Stomach (tissue), 9 donors: Measurements from ENCODE around the gene SLC25A28. TPM values are rescaled to one million over a fixed set of nuclear protein-coding genes. Genes with fewer than 3 reads are reported as not detected.

Source experiments
- DNase-seq, 2 donors: peaks; one replicate each; pipeline versions ENCODE4 v3.0.0 to v3.0.0-alpha.2; 2013 to 2019
- H3K27ac ChIP-seq, 5 donors: fragments of 200-600 bp in 4 of 5; sonication (generic) in 4 of 5; one replicate each; pipeline ENCODE4 v1.5.1; 2013 to 2019; ENCODE audit warnings: mild to moderate bottlenecking in 1 of 5, moderate library complexity in 1 of 5
- H3K27me3 ChIP-seq, 3 donors: fragments of 200-600 bp; sonication (generic); one replicate each; pipeline ENCODE4 v1.5.1; 2017 to 2019; ENCODE audit warnings: mixed run types in 1 of 3
- H3K36me3 ChIP-seq, 4 donors: fragments of 200-600 bp; sonication (generic); 1 replicate in 3 of 4; 2 replicates in 1 of 4; pipeline ENCODE4 v1.5.1; 2016 to 2019
- H3K4me1 ChIP-seq, 4 donors: fragments of 200-600 bp; sonication (generic); one replicate each; pipeline ENCODE4 v1.5.1; 2016 to 2019
- H3K4me3 ChIP-seq, 4 donors: fragments of 200-600 bp; sonication (generic) in 3 of 4; one replicate each; pipeline ENCODE4 v1.5.1; 2016 to 2019; ENCODE audit warnings: mild to moderate bottlenecking in 1 of 4
- H3K9me3 ChIP-seq, 4 donors: fragments of 200-600 bp; sonication (generic); one replicate each; pipeline ENCODE4 v1.5.1; 2016 to 2019
- EP300 ChIP-seq: sonication (generic); formaldehyde crosslinking; IDR thresholded peaks from one replicate; pipeline ENCODE4 v1.6.1; 2017; ENCODE audit warnings: antibody characterized with exemption
- POLR2A ChIP-seq, 4 donors: fragments of 450-650 bp; IDR thresholded peaks; one replicate each; pipeline ENCODE4 v1.6.1; 2016; ENCODE audit warnings: antibody characterized with exemption in 4 of 4, control low read depth in 2 of 4, mild to moderate bottlenecking in 1 of 4, moderate library complexity in 1 of 4
- POLR2AphosphoS5 ChIP-seq, 3 donors: sonication (generic); formaldehyde crosslinking; IDR thresholded peaks; one replicate each; pipeline ENCODE4 v1.6.1; 2016; ENCODE audit warnings: antibody characterized with exemption in 3 of 3
- WGBS, 5 donors: extraction: QIAGEN DNeasy Blood & Tissue Kit in 3 of 5; methylation state at CpG; one replicate each; pipeline versions ENCODE4 v1.1.5 to v1.1.7; 2013 to 2018; 5-methylcytosine and 5-hydroxymethylcytosine counted together
- intact Hi-C: fragments of 100-400 bp; cut with DNase I; formaldehyde crosslinking; loops from one replicate; pipeline ENCODE4 v1.15.1; 2023; ENCODE audit warnings: low total_unique reads
- polyA plus RNA-seq, 3 donors: library from polyadenylated mRNA; stranded (reverse); fragments of 200-250 nt; gene quantifications; one replicate each; pipeline ENCODE4 v1.2.3, GENCODE V29; 2013
- small RNA-seq, 4 donors: library from RNA; depleted of rRNA; stranded (forward); fragments of <200 nt; gene quantifications; one replicate each; pipeline ENCODE3, GENCODE V24; 2016
- total RNA-seq, 5 donors: library from RNA; depleted of rRNA; stranded (reverse); fragments of >200 nt; gene quantifications; one replicate each; pipeline versions ENCODE4 v1.1.0 to v1.2.3, GENCODE V29; 2014 to 2016
- TF ChIP-seq, protein P1 (sequence below), 7 experiments: fragments of 450-650 bp in 4 of 7; fragments of 200-600 bp in 3 of 7; sonication (generic) in 3 of 7; IDR thresholded peaks; one replicate each; pipeline ENCODE4 v1.5.1; 2016 to 2019; ENCODE audit warnings: antibody characterized with exemption in 7 of 7, control low read depth in 2 of 7, mild to moderate bottlenecking in 1 of 7
- donor health status: healthy with polysubstance abuse.
- donor health status: Bipolar disorder and iron deficiency.
- donor health status: healthy.

The SLC25A28 gene
- total and polyA plus RNA-seq, 8 donors = 7.5 to 225 (median 53.9) TPM

DNA sequence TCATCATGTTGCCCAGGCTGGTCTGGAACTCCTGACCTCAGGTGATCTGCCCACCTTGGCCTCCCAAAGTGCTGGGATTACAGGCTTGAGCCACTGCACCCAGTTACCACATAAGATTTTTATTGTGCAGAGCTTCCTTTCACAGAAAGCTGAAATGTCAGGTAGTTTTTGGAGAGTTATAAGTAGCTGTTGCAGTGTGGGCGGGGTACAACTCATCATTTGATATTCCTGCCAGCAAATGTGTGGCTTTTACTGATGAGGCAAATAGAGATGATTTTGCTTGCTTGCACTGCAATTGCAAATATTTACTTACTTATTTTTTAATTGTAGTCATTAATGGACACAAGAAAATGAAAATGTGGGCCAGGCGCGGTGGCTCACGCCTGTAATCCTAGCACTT, 55.1 kb downstream of the SLC25A28 start:
- TF ChIP-seq POLR2A (IDR thresholded peaks at IDR 0.05) = no peak
- TF ChIP-seq POLR2AphosphoS5 (IDR thresholded peaks at IDR 0.05) = no peak
- TF ChIP-seq, protein P1, sequence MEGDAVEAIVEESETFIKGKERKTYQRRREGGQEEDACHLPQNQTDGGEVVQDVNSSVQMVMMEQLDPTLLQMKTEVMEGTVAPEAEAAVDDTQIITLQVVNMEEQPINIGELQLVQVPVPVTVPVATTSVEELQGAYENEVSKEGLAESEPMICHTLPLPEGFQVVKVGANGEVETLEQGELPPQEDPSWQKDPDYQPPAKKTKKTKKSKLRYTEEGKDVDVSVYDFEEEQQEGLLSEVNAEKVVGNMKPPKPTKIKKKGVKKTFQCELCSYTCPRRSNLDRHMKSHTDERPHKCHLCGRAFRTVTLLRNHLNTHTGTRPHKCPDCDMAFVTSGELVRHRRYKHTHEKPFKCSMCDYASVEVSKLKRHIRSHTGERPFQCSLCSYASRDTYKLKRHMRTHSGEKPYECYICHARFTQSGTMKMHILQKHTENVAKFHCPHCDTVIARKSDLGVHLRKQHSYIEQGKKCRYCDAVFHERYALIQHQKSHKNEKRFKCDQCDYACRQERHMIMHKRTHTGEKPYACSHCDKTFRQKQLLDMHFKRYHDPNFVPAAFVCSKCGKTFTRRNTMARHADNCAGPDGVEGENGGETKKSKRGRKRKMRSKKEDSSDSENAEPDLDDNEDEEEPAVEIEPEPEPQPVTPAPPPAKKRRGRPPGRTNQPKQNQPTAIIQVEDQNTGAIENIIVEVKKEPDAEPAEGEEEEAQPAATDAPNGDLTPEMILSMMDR (IDR thresholded peaks at IDR 0.05) = no peak
- TF ChIP-seq EP300 = no peak
- no peak for DNase-seq
- WGBS, 5 donors = 80 to 91% (median 87%) methylated on average over 4 of the region's 4 CpGs
- Histone ChIP-seq H3K36me3 (no peaks in the 10 kb centered on the region), H3K27ac (no peak overlapping the region), H3K27me3 (peaks cover 0 to 49% (median 0%) of the 10 kb centered on the region in 3 donors), H3K4me3 (no peak overlapping the region), H3K4me1 (no peaks in the 10 kb centered on the region), H3K9me3 (no peaks in the 10 kb centered on the region)
- intact Hi-C loops = no loop called here

DNA sequence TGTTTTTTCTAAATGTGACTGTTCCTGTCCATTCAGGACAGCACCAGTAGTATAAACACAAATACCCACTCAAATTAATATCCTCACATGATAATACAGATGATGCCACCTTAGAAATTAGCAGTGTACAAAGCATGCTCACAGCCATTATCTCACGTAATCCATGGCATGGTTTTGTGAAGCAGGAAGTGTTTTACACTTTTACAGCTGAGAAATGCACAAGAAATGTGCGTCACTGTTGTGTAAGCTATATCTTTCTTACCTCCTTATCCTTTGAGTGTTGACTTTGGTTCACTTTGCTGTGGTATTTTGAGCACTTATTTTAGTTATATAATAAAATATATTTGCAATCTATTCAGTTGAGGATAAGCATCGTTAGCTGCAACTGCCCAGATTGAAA, 55.9 kb downstream of the SLC25A28 start:
- TF ChIP-seq POLR2A (IDR thresholded peaks at IDR 0.05) (no peak), EP300 (no peak), POLR2AphosphoS5 (IDR thresholded peaks at IDR 0.05) (no peak)
- TF ChIP-seq, protein P1 (IDR thresholded peaks at IDR 0.05) = no peak
- H3K9me3 ChIP-seq = no peaks in the 10 kb centered on the region
- no peak overlapping the region for H3K27ac ChIP-seq
- no peaks in the 10 kb centered on the region for H3K4me1 ChIP-seq
- H3K36me3 ChIP-seq = no peaks in the 10 kb centered on the region
- no peak for DNase-seq
- peaks cover 0 to 49% (median 0%) of the 10 kb centered on the region in 3 donors for H3K27me3 ChIP-seq
- 13 to 32% (median 17%) methylated on average over 3 of the region's 3 CpGs for WGBS, 5 donors
- no peak overlapping the region for H3K4me3 ChIP-seq
- intact Hi-C loops = no loop called here

DNA sequence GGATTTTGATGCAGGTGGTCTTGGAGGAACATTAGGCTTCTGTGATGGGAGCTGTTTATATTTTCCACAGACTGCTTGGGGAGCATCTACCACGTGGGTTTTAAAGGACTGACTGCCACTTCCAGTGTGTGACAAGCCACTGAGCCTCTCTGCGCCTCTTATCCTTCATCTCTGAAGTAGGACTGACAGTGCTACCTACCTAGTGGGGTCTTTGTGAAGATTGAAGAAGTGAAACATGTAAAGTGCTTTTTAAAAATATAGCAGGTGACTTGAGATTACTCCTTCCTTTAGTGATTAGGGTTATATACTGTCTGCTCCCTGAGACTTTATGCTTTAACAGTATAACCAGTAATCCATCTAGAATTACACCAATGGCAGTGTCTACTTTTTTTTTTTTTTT, 57.6 kb downstream of the SLC25A28 start:
- Histone ChIP-seq H3K4me3 (no peak overlapping the region), H3K36me3 (no peaks in the 10 kb centered on the region), H3K9me3 (no peaks in the 10 kb centered on the region), H3K4me1 (no peaks in the 10 kb centered on the region), H3K27ac (no peak overlapping the region), H3K27me3 (peaks cover 0 to 48% (median 0%) of the 10 kb centered on the region in 3 donors)
- DNase-seq = no peak
- TF ChIP-seq, protein P1 (IDR thresholded peaks at IDR 0.05) = no peak
- no peak for TF ChIP-seq POLR2AphosphoS5 (IDR thresholded peaks at IDR 0.05)
- TF ChIP-seq POLR2A (IDR thresholded peaks at IDR 0.05) = no peak
- TF ChIP-seq EP300 = no peak
- 46 to 59% (median 54%) methylated on average over 2 of the region's 2 CpGs for WGBS, 5 donors
- intact Hi-C loops = no loop called here

Small RNAs within 50 kb of the gene (small RNA-seq; reads per million reads assigned to genes)
- gene AL133353.1 = 0 reads per million in 4 donors

Other genes with a start within 250 kb of the SLC25A28 start
- 100 to 1,000 TPM in 1 of 5 donors, 10 to 100 TPM in 4; 38.1 to 131 (median 55.4) TPM for gene GOT1, start 189.8 kb downstream of the SLC25A28 start, total RNA-seq
- gene GOT1, start 189.8 kb downstream of the SLC25A28 start, polyA plus RNA-seq = 10 to 100 TPM; 25.5 to 37.5 (median 33.9) TPM
- gene NKX2-3, start 87.5 kb downstream of the SLC25A28 start, total RNA-seq = 1 to 10 TPM in 3 of 5 donors, under 1 TPM in 1, not detected in 1; 0.45 to 5.8 (median 1.9) TPM
- 1 to 10 TPM; 1.0 to 3.2 (median 1.1) TPM for gene NKX2-3, start 87.5 kb downstream of the SLC25A28 start, polyA plus RNA-seq
- gene ENTPD7, start 39.1 kb upstream of the SLC25A28 start, total RNA-seq = 10 to 100 TPM in 4 of 5 donors, not detected in 1; 12.2 to 36.2 (median 23.1) TPM
- gene ENTPD7, start 39.1 kb upstream of the SLC25A28 start, polyA plus RNA-seq = 1 to 10 TPM; 1.2 to 4.0 (median 2.1) TPM
- gene COX15, start 111.7 kb upstream of the SLC25A28 start, total RNA-seq = 10 to 100 TPM in 4 of 5 donors, 1 to 10 TPM in 1; 9.3 to 34.3 (median 14.0) TPM
- 10 to 100 TPM; 10.0 to 13.7 (median 12.4) TPM for gene COX15, start 111.7 kb upstream of the SLC25A28 start, polyA plus RNA-seq
- 10 to 100 TPM in 4 of 5 donors, 1 to 10 TPM in 1; 2.6 to 63.0 (median 45.2) TPM for gene CUTC, start 111.8 kb upstream of the SLC25A28 start, total RNA-seq
- 10 to 100 TPM; 22.4 to 33.6 (median 28.0) TPM for gene CUTC, start 111.8 kb upstream of the SLC25A28 start, polyA plus RNA-seq
- gene ABCC2, start 162.2 kb upstream of the SLC25A28 start, total RNA-seq = 1 to 10 TPM in 1 of 5 donors, under 1 TPM in 4; under 0.01 to 6.8 (median 0.58) TPM
- gene ABCC2, start 162.2 kb upstream of the SLC25A28 start, polyA plus RNA-seq = 1 to 10 TPM in 1 of 3 donors, under 1 TPM in 2; 0.50 to 1.2 (median 0.93) TPM